ENCODE results near the gene TNRC6C. TPM values are rescaled to one million over a fixed set of nuclear protein-coding genes. Genes with fewer than 3 reads are reported as not detected.

Gene TNRC6C
- total RNA-seq, 4 donors from 2014 or later, result 5.3 to 15.4 (median 6.8) TPM

DNA sequence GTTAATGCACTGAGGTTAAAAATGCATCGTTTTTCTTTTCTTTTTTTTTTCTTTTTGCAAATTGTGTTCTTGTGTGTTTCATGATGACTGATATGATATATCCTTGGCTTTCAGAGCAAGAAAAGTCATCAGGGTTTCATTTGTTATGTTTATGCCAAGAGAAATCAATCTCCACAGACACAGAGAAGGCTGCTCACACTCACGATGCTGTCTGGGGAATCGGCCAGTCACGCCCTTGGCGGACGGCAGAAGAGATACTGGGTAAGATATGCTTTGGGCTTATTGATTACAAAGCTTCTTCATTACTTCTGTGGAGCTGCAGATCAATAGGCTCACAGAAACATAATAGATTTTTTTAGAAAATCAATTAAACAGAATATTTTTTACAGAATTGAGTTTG lies 42.2 kb upstream of the TNRC6C start:
- intact Hi-C loops (cut with DNase I; ENCODE audit: low total_unique reads), result no loop called here
- 28 to 29% methylated on average over 6 of the region's 6 CpGs for WGBS, 2 donors
- H3K4me3 ChIP-seq (ENCODE audit: low read depth, poor library complexity, severe bottlenecking), result no peak overlapping the region
- no peak for DNase-seq (ENCODE audit: low spot score in 2 of 2)
- TF ChIP-seq POLR2A (IDR thresholded peaks at IDR 0.05), result no peak
- TF ChIP-seq, protein P1, sequence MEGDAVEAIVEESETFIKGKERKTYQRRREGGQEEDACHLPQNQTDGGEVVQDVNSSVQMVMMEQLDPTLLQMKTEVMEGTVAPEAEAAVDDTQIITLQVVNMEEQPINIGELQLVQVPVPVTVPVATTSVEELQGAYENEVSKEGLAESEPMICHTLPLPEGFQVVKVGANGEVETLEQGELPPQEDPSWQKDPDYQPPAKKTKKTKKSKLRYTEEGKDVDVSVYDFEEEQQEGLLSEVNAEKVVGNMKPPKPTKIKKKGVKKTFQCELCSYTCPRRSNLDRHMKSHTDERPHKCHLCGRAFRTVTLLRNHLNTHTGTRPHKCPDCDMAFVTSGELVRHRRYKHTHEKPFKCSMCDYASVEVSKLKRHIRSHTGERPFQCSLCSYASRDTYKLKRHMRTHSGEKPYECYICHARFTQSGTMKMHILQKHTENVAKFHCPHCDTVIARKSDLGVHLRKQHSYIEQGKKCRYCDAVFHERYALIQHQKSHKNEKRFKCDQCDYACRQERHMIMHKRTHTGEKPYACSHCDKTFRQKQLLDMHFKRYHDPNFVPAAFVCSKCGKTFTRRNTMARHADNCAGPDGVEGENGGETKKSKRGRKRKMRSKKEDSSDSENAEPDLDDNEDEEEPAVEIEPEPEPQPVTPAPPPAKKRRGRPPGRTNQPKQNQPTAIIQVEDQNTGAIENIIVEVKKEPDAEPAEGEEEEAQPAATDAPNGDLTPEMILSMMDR (IDR thresholded peaks at IDR 0.05), result no peak

GRCh38 chr17:77916703-77917481 lies 41.6 kb upstream of the TNRC6C start:
- H3K4me3 ChIP-seq (ENCODE audit: low read depth, poor library complexity, severe bottlenecking), result no peak overlapping the region
- WGBS, 2 donors, result 49 to 50% methylated on average over 17 of the region's 17 CpGs
- no peak for DNase-seq (ENCODE audit: low spot score in 2 of 2)

DNA sequence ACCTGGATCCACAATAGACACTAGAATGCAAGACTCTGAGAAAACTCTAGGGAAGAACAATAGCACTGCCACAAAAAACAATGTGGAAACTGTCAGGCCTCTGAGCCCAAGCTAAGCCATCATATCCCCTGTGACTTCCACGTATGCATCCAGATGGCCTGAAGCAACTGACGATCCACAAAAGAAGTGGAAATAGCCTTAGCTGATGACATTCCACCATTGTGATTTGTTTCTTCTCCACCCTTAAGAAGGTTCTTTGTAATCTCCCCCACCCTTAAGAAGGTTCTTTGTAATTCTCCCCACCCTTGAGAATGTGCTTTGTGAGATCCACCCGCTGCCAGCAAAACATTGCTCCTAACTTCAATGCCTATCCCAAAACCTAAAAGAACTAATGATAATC lies 39.2 kb upstream of the TNRC6C start:
- H3K4me3 ChIP-seq (ENCODE audit: low read depth, poor library complexity, severe bottlenecking), result no peak overlapping the region
- no peak for DNase-seq (ENCODE audit: low spot score in 2 of 2)
- 86 to 87% methylated on average over 3 of the region's 3 CpGs for WGBS, 2 donors
- TF ChIP-seq, protein P1 (IDR thresholded peaks at IDR 0.05), result no peak
- no peak for TF ChIP-seq POLR2A (IDR thresholded peaks at IDR 0.05)
- intact Hi-C loops (cut with DNase I; ENCODE audit: low total_unique reads), result no loop called here

More at GRCh38 chr17:77916703-77917481, 41.6 kb upstream of the TNRC6C start:
- no peak for TF ChIP-seq POLR2A (IDR thresholded peaks at IDR 0.05)
- TF ChIP-seq, protein P1 (IDR thresholded peaks at IDR 0.05), result no peak
- intact Hi-C loops (cut with DNase I; ENCODE audit: low total_unique reads), result no loop called here

- TF ChIP-seq, protein P1 (IDR thresholded peaks at IDR 0.05), result no peak
- no peak for TF ChIP-seq POLR2A (IDR thresholded peaks at IDR 0.05)
- H3K4me3 ChIP-seq (ENCODE audit: low read depth, poor library complexity, severe bottlenecking), result no peak overlapping the region
- DNase-seq (ENCODE audit: low spot score in 2 of 2), result no peak
- 78 to 80% methylated on average over 9 of the region's 9 CpGs for WGBS, 2 donors
- intact Hi-C loops (cut with DNase I; ENCODE audit: low total_unique reads), result no loop called here
Observed at GRCh38 chr17:77923135-77923534, 35.4 kb upstream of the TNRC6C start.

DNA sequence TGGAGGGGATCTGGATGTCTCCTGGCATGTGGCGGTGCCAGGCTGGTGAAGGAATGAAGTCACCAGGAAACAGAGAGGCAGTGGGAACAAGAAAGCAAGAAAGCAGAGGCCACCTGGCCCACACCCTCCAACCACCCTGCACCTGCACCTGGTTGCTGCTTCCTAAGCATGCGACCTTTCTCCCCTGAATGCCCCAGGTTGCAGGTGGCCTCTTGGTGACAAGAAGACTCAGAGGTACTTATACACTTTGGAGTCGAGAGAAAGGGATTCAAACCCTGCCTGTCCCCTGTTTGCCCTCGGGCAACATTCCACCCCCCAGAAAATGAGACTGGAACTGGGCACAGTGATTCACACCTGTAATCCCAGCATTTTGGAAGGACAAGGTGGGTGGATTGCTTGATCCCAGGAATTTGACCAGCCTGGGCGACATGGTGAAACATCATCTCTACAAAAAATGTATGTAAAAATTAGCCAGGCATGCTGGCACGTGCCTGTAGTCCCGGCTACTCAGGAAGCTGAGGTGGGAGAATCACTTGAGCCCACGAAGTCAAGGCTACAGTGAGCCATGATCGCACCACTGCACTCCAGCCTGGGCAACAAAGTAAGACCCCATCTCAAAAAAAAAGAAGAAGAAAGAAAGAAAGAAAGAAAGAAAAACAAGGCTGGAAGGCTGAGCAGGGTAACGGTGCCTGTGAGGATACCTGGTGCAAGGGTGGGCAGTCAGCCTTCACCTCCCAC lies 34.6 kb upstream of the TNRC6C start:
- WGBS, 2 donors, result 69 to 74% methylated on average over 10 of the region's 10 CpGs
- H3K4me3 ChIP-seq (ENCODE audit: low read depth, poor library complexity, severe bottlenecking), result no peak overlapping the region
- TF ChIP-seq POLR2A (IDR thresholded peaks at IDR 0.05), result no peak
- TF ChIP-seq, protein P1 (IDR thresholded peaks at IDR 0.05), result no peak
- no peak for DNase-seq (ENCODE audit: low spot score in 2 of 2)
- intact Hi-C loops (cut with DNase I; ENCODE audit: low total_unique reads), result no loop called here

Data from lower leg skin (tissue), 4 donors.